Ammon's horn (tissue), 1 donor: Measurements from ENCODE around the gene ENPP7.

Experiments used
- DNase-seq: peaks from one replicate; pipeline ENCODE4 v3.0.0-alpha.2; 2016; ENCODE audit warnings: low spot score

The ENPP7 gene

DNA sequence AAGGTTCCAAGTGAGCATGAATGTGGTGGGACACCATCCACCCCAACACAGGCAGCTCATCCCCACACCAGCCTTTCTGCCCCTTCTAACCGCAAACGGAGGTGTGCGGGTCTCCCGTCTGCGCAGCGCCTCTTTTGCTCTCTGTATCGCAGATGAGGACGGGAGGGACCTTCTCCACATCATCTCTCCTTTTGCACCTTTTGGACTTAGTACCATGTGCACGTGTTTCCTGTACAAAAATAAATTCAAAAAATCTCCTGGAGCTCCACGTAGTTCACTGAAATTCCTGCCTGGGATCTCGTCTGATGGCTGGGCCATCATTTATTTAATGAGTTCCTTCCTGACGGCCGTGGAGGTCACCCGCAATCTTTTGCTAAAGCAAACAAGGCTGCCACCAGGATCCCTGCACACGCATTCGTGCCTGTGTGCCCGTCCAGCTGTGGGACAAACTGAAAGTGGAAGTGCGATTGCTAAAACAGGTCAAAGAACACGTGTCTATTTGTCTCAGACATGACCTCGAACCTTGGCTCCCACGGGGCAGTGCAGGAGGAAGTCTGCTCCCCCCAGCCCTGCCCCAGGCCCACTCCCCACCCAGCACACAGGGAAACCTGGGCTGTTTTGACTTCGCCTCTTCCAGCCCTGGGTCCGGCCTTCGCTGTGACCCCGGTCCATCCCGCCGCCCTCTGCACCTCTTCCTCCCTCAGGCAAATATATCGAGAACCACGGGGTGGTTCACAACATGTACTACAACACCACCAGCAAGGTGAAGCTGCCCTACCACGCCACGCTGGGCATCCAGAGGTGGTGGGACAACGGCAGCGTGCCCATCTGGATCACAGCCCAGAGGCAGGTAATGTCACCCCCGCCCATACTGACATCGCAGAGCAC is 2.3 kb downstream of the ENPP7 start:
- DNase-seq: no peak

GRCh38 chr17:79733692-79734070 is 2.9 kb downstream of the ENPP7 start:
- DNase-seq: no peak

DNA sequence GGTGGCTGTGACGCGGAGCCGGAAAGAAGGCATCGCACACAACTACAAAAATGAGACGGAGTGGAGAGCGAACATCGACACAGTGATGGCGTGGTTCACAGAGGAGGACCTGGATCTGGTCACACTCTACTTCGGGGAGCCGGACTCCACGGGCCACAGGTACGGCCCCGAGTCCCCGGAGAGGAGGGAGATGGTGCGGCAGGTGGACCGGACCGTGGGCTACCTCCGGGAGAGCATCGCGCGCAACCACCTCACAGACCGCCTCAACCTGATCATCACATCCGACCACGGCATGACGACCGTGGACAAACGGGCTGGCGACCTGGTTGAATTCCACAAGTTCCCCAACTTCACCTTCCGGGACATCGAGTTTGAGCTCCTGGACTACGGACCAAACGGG is 4.4 kb downstream of the ENPP7 start:
- no peak for DNase-seq

DNA sequence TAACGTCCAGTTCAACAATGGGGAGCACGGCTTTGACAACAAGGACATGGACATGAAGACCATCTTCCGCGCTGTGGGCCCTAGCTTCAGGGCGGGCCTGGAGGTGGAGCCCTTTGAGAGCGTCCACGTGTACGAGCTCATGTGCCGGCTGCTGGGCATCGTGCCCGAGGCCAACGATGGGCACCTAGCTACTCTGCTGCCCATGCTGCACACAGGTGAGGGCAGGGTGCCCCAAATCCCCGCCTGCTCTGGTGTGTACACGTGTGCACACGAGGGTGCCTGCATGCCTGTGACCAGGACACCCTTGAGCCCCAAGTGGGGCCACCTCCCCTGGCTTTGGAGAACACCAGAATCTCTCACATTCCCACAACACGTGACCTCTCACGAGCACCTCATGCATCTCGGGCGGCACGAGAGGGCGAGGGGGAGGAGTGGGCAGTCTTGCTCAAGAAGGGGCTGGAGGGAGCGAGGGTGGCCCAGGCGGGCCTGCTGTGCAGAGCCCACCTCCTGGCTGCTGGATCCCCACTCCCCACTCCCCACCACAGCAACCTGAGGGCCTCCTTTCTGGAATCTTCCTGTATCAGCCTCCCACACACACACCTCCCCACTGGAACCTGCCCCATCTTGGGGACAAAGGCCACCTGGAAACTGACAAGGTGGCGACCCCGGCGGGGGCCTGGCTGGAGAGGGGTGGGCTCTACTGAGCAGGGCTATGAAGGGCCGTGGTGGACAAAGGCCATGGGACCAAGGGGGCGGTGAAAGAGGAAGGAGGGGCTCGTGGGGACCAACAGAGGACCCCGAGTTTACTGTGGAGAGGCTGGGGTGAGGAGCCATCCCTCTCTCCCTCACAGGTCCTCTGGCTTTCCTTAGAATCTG is 6.5 kb downstream of the ENPP7 start:
- no peak for DNase-seq

DNA sequence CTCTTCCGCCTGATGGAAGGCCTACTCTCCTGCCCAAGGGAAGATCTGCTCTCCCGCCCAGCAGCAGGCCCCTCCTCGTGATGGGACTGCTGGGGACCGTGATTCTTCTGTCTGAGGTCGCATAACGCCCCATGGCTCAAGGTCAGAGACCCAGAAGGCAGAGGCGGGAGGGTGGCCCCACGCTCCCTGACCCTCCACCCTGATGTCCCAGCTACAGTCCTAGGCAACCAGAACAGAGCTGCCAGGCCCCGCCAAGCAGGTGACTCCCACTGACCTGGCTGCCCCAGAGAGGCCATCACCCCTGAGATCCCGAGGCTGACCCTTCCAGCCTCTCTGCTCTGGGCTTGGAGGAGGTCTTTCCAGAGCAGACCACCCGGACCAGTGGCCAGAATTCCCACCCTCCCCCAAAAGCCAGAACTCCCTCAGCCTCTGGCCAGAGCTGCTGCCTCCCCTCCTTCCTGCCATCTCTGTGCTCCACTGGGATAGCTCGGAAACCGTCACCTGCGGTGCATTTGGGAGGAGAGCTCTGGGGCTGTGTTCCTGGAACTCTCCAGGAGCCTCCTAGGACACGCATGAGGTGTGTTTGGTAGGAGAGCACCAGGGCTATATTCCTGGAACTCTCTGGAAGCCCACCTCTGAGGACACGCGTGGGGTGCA is 7.3 kb downstream of the ENPP7 start:
- DNase-seq: no peak

GRCh38 chr17:79738643-79739042 is 7.9 kb downstream of the ENPP7 start:
- DNase-seq: no peak

DNA sequence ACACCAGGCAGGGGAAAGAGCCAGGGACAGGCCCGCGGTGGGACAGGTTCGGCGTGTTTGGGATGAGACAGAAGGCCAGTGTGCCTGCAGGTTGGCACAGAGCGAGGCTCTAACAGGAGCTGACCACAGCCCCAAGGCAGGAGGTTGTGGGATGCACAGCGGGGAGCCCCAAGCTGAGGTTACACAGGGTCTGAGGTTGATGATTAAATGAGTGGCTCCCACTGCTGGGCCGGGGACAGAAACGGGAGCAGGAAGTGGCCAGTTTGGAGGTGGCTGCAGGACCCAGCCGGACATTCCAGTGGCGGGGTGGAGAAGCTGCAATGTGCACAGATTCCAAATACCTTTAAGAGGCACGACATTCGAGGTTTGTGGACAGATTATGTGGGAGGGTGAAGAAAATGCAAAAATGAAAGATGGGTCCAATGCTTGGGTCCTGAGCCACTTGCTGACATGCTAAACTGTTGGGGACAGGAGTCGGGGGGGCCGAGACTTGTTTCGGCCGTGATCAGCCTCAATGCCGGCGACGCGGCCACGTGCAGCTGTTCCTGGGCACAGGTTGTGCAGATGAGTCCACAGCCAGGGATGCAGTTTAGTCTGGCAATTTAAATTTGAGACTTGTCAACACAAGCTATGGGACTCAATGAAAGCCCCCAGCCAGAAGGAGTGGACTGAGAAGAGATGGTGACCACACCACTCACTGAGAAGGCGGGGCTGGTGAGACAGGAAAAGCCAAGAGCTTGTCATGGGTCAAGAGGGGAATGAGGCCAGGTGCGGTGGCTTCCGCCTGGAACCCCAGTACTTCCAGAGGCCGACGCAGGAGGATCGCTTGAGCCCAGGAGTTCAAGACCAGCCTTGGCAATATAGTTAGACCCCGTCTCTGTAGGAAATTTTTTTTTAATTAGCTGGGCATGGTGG is 8.7 kb downstream of the ENPP7 start:
- DNase-seq: no peak

- no peak for DNase-seq
These were observed 9.7 kb downstream of the ENPP7 start for GRCh38 chr17:79740413-79740812.

- no peak for DNase-seq
These were observed 10.6 kb downstream of the ENPP7 start for GRCh38 chr17:79741401-79741750.

DNA sequence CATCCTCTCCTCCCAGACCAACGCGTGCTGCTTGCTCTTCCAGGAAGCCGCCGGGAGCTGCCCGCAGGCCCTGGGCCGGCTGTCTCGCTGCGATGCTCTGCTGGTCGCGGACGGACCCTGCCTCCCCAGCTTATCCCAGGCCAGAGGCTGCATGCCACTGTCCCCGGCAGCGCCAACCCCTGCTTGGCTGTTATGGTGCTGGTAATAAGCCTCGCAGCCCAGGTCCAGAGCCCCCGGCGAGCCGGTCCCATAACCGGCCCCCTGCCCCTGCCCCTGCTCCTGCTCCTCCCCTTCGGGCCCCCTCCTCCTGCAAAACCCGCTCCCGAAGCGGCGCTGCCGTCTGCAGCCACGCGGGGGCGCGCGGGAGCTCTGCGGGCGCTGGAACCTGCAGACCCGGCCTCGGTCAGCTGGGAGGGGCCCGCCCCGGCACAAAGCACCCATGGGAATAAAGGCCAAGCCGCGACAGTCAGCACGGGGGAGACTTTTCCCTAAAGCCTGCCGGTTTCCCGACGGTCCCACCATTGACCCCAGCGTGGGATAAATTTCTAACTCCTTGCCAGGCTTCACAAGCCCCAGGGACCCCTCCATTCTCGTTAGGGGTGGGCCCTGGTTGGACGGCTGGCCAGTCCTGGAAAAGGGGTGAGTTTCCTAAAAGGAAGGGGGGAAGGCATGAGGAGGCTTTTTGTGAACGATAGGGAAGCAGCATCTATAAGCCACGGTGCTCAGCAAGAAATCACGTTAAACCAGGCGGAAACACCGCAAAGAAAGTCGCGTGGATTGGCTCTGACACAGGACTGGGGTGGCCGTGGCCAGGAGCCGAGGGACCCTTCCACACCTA is 11.2 kb downstream of the ENPP7 start:
- peak; percentile 65 for DNase-seq

DNA sequence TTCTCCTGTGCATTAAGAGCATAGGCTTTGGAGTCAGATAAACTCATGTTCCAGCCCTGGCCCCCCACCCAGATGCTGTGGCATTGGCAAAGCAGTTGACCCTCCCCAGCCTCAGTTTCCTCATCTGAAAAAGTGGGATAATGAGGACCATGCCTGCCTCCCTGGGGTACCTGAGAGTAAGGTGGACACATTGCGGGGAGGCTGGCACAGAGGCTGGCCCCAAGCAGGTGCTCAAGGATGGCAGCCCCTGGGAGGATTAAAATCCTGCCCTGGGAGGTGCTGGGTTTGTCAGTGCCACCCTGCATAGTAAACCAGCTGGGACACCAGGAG is 11.8 kb downstream of the ENPP7 start:
- no peak for DNase-seq

GRCh38 chr17:79742951-79743476 is 12.3 kb downstream of the ENPP7 start:
- DNase-seq: no peak

DNA sequence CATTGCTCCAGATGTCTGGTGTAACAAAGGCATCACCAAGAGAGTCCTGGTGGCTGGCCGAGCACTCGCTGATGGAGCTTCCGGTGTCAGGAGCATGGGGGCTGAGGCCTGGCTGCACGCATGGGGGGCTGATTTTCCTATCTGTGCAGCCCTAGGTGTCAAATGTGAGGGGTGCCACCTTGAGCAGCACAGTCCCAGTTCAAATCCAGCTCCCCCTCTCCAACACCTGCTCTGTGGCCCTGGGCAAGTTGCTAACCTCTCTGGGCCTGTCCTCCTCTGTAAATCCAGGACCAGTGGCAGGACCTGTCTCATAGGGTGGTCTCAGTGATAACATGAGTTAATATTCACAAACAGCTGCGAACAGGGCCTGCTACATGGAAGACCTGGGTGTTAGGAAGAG is 12.9 kb downstream of the ENPP7 start:
- DNase-seq: no peak

DNA sequence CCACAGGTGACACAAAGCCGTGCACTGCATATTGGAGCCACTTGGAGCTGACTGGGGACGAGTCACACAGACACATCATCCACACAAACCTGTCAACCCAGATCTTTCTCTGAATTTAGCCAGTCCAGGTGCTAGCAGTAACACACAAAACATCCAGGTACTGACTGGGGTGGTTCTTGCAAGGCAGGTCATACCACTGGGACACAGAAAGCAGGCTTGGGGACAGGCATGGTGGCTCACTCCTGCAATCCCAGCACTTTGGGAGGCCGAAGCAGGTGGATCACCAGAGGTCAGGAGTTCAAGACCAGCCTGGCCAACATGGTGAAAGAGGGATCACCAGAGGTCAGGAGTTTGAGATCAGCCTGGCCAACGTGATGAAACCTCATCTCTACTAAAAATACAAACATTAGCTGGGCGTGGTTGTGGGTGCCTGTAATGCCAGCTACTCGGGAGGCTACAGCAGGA is 14.9 kb downstream of the ENPP7 start:
- DNase-seq: no peak

- DNase-seq: no peak
These were observed 16.3 kb downstream of the ENPP7 start for GRCh38 chr17:79746889-79747507.

DNA sequence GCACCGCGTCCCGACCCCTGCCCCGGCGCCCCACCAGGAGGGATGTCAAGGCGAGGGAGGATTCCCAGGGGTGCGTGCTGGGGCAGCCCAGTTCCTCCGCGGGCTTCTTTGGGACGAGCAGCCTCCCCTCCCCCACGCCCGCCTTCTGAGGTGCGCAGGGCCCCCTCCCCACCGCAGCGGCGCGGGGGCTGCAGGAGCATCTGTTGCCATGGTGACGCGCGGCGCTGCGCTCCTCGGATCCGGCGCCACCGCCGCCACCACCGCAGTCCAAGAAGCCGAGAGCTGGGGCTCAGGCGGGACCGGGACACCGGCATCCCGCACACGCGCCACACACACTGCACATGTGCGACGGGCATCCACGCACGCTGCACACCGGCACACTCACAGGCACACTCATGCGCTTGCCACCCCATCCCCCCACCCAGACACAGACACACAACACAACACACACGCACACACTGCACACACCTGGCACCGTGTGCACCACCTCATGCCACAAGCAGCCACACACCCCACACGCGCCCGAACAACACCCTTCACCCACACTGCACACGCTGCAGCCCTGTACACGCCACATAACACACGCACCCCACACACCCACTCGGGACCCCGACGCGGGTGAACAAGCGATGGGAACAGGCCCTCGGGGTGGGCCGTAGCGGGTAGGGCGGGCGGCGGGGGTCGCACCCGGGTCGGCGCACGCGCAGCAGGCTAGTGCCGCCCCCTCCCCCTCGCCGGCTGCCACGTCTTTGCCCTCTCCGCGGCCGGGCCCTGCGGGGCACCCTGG is 17.0 kb downstream of the ENPP7 start:
- peak; percentile 43 for DNase-seq

DNA sequence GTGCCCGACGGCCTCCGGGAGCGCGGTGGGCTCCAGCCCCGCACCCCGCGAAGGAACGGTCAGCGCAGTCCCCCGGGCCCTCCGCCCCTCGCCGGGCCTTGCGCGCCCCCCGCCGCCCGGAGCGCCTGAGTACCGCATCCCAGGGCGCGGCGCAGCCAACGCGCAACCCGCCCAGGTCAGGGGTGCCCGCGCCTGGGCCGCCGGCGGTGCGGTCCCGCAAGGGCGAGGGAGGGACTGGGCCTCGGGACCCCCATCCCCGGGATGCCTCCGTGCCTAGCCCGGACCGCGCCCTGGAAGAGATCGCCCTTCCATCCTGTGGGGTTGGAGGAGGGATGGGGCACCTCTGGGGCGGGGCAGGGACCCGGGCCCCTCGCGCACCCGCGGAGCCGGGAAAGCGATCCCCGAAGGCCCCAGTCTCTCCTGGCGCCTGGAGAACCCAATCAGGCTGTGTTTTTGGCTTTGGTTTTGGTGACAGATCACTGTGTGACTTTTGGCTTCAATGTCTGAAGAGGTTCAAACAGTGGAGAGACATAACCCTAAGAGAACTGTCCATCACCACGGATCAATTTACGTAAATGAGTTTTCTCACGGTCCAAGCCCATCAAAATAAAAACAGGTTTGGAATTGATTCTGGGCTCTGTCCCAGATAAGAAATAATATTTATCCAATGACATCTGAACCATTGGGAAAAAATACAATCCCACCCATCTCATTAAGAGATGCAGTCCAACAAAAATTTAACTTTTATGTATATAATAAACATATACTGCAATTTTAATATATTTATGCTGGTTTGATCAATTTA is 17.8 kb downstream of the ENPP7 start:
- no peak for DNase-seq

DNA sequence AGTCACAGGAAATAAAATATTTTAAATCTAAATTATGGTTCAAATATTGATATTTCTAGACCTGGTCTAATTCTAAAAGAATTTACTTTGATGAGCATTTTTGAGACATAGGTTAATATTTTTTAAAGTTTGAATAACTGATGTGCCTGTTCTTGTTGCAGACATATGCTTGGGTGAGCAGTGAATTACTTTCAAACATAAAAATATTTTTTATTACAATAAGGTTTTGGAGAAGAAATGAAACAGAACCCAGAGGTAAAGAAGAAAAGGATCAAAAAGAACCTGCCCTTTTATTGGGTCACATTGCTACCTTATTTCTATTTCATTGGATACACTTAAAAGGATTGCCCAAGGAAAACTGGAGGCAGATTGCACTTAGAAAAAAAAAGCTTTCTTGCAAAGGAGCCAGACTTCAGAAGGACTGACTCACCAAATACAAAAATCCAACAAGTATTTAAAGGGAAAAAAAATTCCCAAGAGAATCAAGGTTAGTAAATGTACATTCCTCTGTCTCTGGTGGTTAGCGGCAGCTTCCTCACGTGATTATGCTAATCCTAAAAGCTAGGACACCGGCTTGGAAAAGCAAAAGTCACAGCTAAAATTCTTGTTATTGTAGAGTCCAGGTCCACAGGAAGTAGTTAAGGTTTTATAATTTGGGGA is 18.5 kb downstream of the ENPP7 start:
- no peak for DNase-seq
